K562 (cell line): ENCODE results near the gene FAM174C. TPM values are rescaled to one million over a fixed set of nuclear protein-coding genes. Genes with fewer than 3 reads are reported as not detected.

Experiments used
- ARID1B ChIP-seq: fragments of 450-650 bp; IDR thresholded peaks from 2 replicates; pipeline ENCODE4 v1.6.1; 2016; ENCODE audit warnings: antibody characterized with exemption, mild to moderate bottlenecking, inconsistent platforms
- DMBX1 ChIP-seq: fragments of 250-450 bp; sonication (Bioruptor Pico); IDR thresholded peaks from 2 replicates; pipeline ENCODE4 v1.8.0; 2022; ENCODE audit warnings: inconsistent platforms, mild to moderate bottlenecking, moderate library complexity, borderline replicate concordance
- DPF2 ChIP-seq: fragments of 450-650 bp; IDR thresholded peaks from 2 replicates; pipeline ENCODE4 v1.6.1; 2016
- ERF ChIP-seq: fragments of 450-650 bp; formaldehyde crosslinking; IDR thresholded peaks from 2 replicates; pipeline ENCODE4 v1.4.0; 2020; ENCODE audit warnings: mild to moderate bottlenecking, mixed read lengths
- ESRRA ChIP-seq: fragments of 450-650 bp; IDR thresholded peaks from 2 replicates; pipeline ENCODE4 v1.6.1; 2014; ENCODE audit warnings: low read depth, mild to moderate bottlenecking, moderate library complexity, borderline replicate concordance
- ETS2 ChIP-seq: IDR thresholded peaks from 2 replicates; pipeline ENCODE4 v1.6.1; 2016; ENCODE audit warnings: borderline replicate concordance, missing genetic modification characterization, mild to moderate bottlenecking, moderate library complexity, missing compliant biosample characterization; ENCODE audit not compliant: poor library complexity, severe bottlenecking
- KLF16 ChIP-seq: IDR thresholded peaks from 2 replicates; pipeline ENCODE4 v1.6.1; 2016; ENCODE audit warnings: antibody characterized with exemption
- NFE2L1 ChIP-seq: fragments of 450-650 bp; IDR thresholded peaks from 2 replicates; pipeline ENCODE4 v1.6.1; 2016; ENCODE audit warnings: missing genetic modification characterization, low read depth, mild to moderate bottlenecking, missing compliant biosample characterization, moderate library complexity, borderline replicate concordance
- NFIC ChIP-seq: fragments of 450-650 bp; IDR thresholded peaks from 2 replicates; pipeline ENCODE4 v1.6.1; 2017; ENCODE audit warnings: mild to moderate bottlenecking, inconsistent platforms
- NFRKB ChIP-seq: fragments of 450-650 bp; IDR thresholded peaks from 2 replicates; pipeline ENCODE4 v1.6.1; 2016; ENCODE audit warnings: low read depth
- PHB ChIP-seq: fragments of 250-450 bp; sonication (Bioruptor Pico); IDR thresholded peaks from 2 replicates; pipeline ENCODE4 v1.5.0; 2021
- PPARD ChIP-seq: fragments of 250-450 bp; sonication (Bioruptor Pico); IDR thresholded peaks from 2 replicates; pipeline ENCODE4 v1.8.0; 2022; ENCODE audit warnings: inconsistent platforms, mild to moderate bottlenecking, moderate library complexity
- RBBP5 ChIP-seq: fragments of 200-600 bp; sonication (generic); IDR thresholded peaks from 2 replicates; pipeline ENCODE4 v1.6.1; 2012; ENCODE audit warnings: borderline replicate concordance, mild to moderate bottlenecking, low read length, control low read depth, inconsistent platforms; ENCODE audit not compliant: insufficient read depth, poor library complexity, severe bottlenecking
- SMARCB1 ChIP-seq: IDR thresholded peaks from 2 replicates; pipeline ENCODE4 v1.6.1; 2011; ENCODE audit warnings: improper control_type of control experiment, low read depth; ENCODE audit not compliant: insufficient read length
- TEAD1 ChIP-seq, 2 experiments: fragments of 450-650 bp in 1 of 2; sonication (generic) in 1 of 2; formaldehyde crosslinking; IDR thresholded peaks; 2 replicates each; pipeline versions ENCODE4 v1.4.0 to v1.8.0; 2020 to 2022; ENCODE audit warnings: mild to moderate bottlenecking in 2 of 2, missing genetic modification reagents in 1 of 2
- VEZF1 ChIP-seq: fragments of 200-800 bp; sonication (Bioruptor generic); IDR thresholded peaks from 2 replicates; pipeline ENCODE4 v1.6.1; 2017; ENCODE audit warnings: missing genetic modification characterization, missing compliant biosample characterization
- XRCC5 ChIP-seq: fragments of 200-400 bp; formaldehyde crosslinking; IDR thresholded peaks from 2 replicates; pipeline ENCODE4 v1.6.1; 2017; ENCODE audit warnings: low read depth, mild to moderate bottlenecking, low read length
- ZFP36 ChIP-seq: fragments of 150-350 bp; IDR thresholded peaks from 2 replicates; pipeline ENCODE4 v1.6.1; 2018; ENCODE audit warnings: low read length, low read depth; ENCODE audit not compliant: partially characterized antibody
- ZNF277 ChIP-seq: fragments of 250-450 bp; sonication (Bioruptor Pico); IDR thresholded peaks from 2 replicates; pipeline ENCODE4 v1.8.0; 2022; ENCODE audit warnings: inconsistent platforms, mild to moderate bottlenecking, moderate library complexity, borderline replicate concordance
- ZNF445 ChIP-seq: fragments of 250-450 bp; sonication (Bioruptor Pico); IDR thresholded peaks from 2 replicates; pipeline ENCODE4 v1.4.0; 2020; ENCODE audit warnings: low read depth, mild to moderate bottlenecking, moderate library complexity
- ZNF668 ChIP-seq: fragments of 250-450 bp; sonication (Bioruptor Pico); IDR thresholded peaks from 2 replicates; pipeline ENCODE4 v1.8.0; 2022; ENCODE audit warnings: mild to moderate bottlenecking, inconsistent platforms
- ZNF717 ChIP-seq: fragments of 250-450 bp; sonication (Bioruptor Pico); IDR thresholded peaks from 2 replicates; pipeline ENCODE4 v1.5.0; 2021
- polyA plus RNA-seq, 8 experiments: library from polyadenylated mRNA; depleted of rRNA in 4 of 8; stranded (reverse) in 5 of 8; unstranded in 3 of 8; fragments of >200 nt; fragmentation: Nextera tagmentation in 2 of 8; fragmentation: Illumina TruSeq in 1 of 8; extraction: Ambion mirVana in 2 of 8; extraction: Trizol in 1 of 8; gene quantifications; 2 replicates each; pipeline versions ENCODE4 v1.2.1 to v1.2.3, GENCODE V29; 2011 to 2014; ENCODE audit warnings: inconsistent platforms in 1 of 8, missing spikeins in 1 of 8
- total RNA-seq, 7 experiments: library from RNA; depleted of rRNA in 6 of 7; stranded (reverse); fragments of >200 nt in 6 of 7; fragmentation: Illumina TruSeq in 2 of 7; extraction: Trizol in 2 of 7; gene quantifications; 2 replicates each; pipeline versions ENCODE4 v1.2.1 to v1.2.3, GENCODE V29; 2011 to 2021; ENCODE audit warnings: low replicate concordance in 1 of 7
- TF ChIP-seq, protein P1 (sequence below), 2 experiments: IDR thresholded peaks in 1 of 2; conservative IDR thresholded peaks in 1 of 2; 2 replicates each; pipeline ENCODE4 v1.6.1; 2016; ENCODE audit warnings: low read depth in 2 of 2, mild to moderate bottlenecking in 1 of 2, missing compliant biosample characterization in 1 of 2, missing genetic modification characterization in 1 of 2, moderate library complexity in 1 of 2

Gene FAM174C
- total and polyA plus RNA-seq, 9 of the 15 experiments (the other 6 are each of a cell fraction or from before 2014, with no cell fraction given) = 0.66 to 89.6 (median 20.3) TPM

GRCh38 chr19:1248786-1249297 lies 26.5 kb upstream of the FAM174C start (continued):
- TF ChIP-seq, protein P1, sequence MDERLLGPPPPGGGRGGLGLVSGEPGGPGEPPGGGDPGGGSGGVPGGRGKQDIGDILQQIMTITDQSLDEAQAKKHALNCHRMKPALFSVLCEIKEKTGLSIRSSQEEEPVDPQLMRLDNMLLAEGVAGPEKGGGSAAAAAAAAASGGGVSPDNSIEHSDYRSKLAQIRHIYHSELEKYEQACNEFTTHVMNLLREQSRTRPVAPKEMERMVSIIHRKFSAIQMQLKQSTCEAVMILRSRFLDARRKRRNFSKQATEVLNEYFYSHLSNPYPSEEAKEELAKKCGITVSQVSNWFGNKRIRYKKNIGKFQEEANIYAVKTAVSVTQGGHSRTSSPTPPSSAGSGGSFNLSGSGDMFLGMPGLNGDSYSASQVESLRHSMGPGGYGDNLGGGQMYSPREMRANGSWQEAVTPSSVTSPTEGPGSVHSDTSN (CRISPR knock-in tag; IDR thresholded peaks at IDR 0.05; ENCODE audit: low read depth) = no peak
- TF ChIP-seq, protein P1 (tag; conservative IDR thresholded peaks at IDR 0.05; ENCODE audit: low read depth) = no peak
- TF ChIP-seq PHB (CRISPR knock-in tag) (no peak), KLF16 (no peak), ZNF277 (CRISPR knock-in tag) (no peak), DPF2 (no peak), NFRKB (no peak), ZNF717 (CRISPR knock-in tag) (no peak), ARID1B (peak; percentile 6; the same call in 1 of the 2 replicates), TEAD1 (CRISPR knock-in tag; IDR thresholded peaks at IDR 0.05) (peak in 1 of 2 experiments; percentile 38; a peak in 1 of 4 replicates), RBBP5 (peak; percentile 53), PPARD (CRISPR knock-in tag) (no peak), SMARCB1 (no peak), DMBX1 (peak; percentile 40; the same call in 1 of the 2 replicates), ZNF668 (CRISPR knock-in tag) (no peak), ERF (CRISPR knock-in tag) (peak; percentile 94), NFE2L1 (tag) (no peak), ZNF445 (no peak), VEZF1 (CRISPR knock-in tag) (peak; percentile 54), XRCC5 (peak; percentile 56; the same call in 1 of the 2 replicates), ZFP36 (no peak), NFIC (no peak), ETS2 (tag) (no peak), ESRRA (peak; percentile 99)
